ENCODE results near the gene FSHR. TPM values are rescaled to one million over a fixed set of nuclear protein-coding genes. Genes with fewer than 3 reads are reported as not detected.
A peak's percentile ranks its signal among the peaks of the same experiment; 100 is the strongest.

FSHR gene
- total RNA-seq, 1 experiment from 2014 or later, result not detected

GRCh38 chr2:49069829-49070228, 84.5 kb downstream of the FSHR start:
- H3K27me3 Mint-ChIP-seq (ENCODE audit: insufficient read depth, unreplicated experiment), result no peaks in the 10 kb centered on the region
- no TSS peak for BruUV-seq (replicated peaks)
- ChIA-PET CTCF (no interaction called here), POLR2A (no interaction called here)
- no peak for TF ChIP-seq CTCF (IDR thresholded peaks at IDR 0.05; ENCODE audit: unreplicated experiment)
- H3K4me3 Mint-ChIP-seq (ENCODE audit: unreplicated experiment), result no peak overlapping the region
- intact Hi-C loops (cut with micrococcal nuclease), result no loop called here
- no peak overlapping the region for H3K27ac Mint-ChIP-seq (ENCODE audit: low read depth, unreplicated experiment)
- H3K36me3 Mint-ChIP-seq (ENCODE audit: insufficient read depth, unreplicated experiment), result no peaks in the 10 kb centered on the region
- peak; percentile 24 for DNase-seq (ENCODE audit: unreplicated experiment)
- H3K4me1 Mint-ChIP-seq (ENCODE audit: insufficient read depth, unreplicated experiment), result no peaks in the 10 kb centered on the region
- peaks cover 16% of the 10 kb centered on the region for H3K9me3 Mint-ChIP-seq (ENCODE audit: unreplicated experiment)

- no peak for TF ChIP-seq CTCF (IDR thresholded peaks at IDR 0.05; ENCODE audit: unreplicated experiment)
- no peak overlapping the region for H3K4me3 Mint-ChIP-seq (ENCODE audit: unreplicated experiment)
- H3K4me1 Mint-ChIP-seq (ENCODE audit: insufficient read depth, unreplicated experiment), result no peaks in the 10 kb centered on the region
- no TSS peak for BruUV-seq (replicated peaks)
- H3K27ac Mint-ChIP-seq (ENCODE audit: low read depth, unreplicated experiment), result no peak overlapping the region
- no peaks in the 10 kb centered on the region for H3K36me3 Mint-ChIP-seq (ENCODE audit: insufficient read depth, unreplicated experiment)
- ChIA-PET POLR2A (interaction anchor here (0.7 kb wide), 1 partner anchor 109 kb away, joined by 3 read pairs; no protein-coding TSS in a partner anchor), CTCF (no interaction called here)
- DNase-seq (ENCODE audit: unreplicated experiment), result no peak
- intact Hi-C loops (cut with micrococcal nuclease), result no loop called here
- H3K9me3 Mint-ChIP-seq (ENCODE audit: unreplicated experiment), result peaks cover 14% of the 10 kb centered on the region
- H3K27me3 Mint-ChIP-seq (ENCODE audit: insufficient read depth, unreplicated experiment), result no peaks in the 10 kb centered on the region
Measured at GRCh38 chr2:49068613-49069012, 85.7 kb downstream of the FSHR start.

- Mint-ChIP-seq H3K36me3 (ENCODE audit: insufficient read depth, unreplicated experiment) (no peaks in the 10 kb centered on the region), H3K9me3 (ENCODE audit: unreplicated experiment) (peaks cover 20% of the 10 kb centered on the region), H3K4me1 (ENCODE audit: insufficient read depth, unreplicated experiment) (no peaks in the 10 kb centered on the region), H3K27ac (ENCODE audit: low read depth, unreplicated experiment) (no peak overlapping the region), H3K4me3 (ENCODE audit: unreplicated experiment) (no peak overlapping the region), H3K27me3 (ENCODE audit: insufficient read depth, unreplicated experiment) (no peaks in the 10 kb centered on the region)
- CTCF ChIA-PET, result interaction anchor here (0.8 kb wide), 1 partner anchor 13 kb away, joined by 4 read pairs; no protein-coding TSS in a partner anchor
- no peak for TF ChIP-seq CTCF (IDR thresholded peaks at IDR 0.05; ENCODE audit: unreplicated experiment)
- BruUV-seq (replicated peaks), result no TSS peak
- POLR2A ChIA-PET, result no interaction called here
- no peak for DNase-seq (ENCODE audit: unreplicated experiment)
- intact Hi-C loops (cut with micrococcal nuclease), result no loop called here
Measured at GRCh38 chr2:49067971-49068370, 86.3 kb downstream of the FSHR start.

- H3K4me1 Mint-ChIP-seq (ENCODE audit: insufficient read depth, unreplicated experiment), result no peaks in the 10 kb centered on the region
- POLR2A ChIA-PET, result no interaction called here
- no TSS peak for BruUV-seq (replicated peaks)
- intact Hi-C loops (cut with micrococcal nuclease), result no loop called here
- no peaks in the 10 kb centered on the region for H3K27me3 Mint-ChIP-seq (ENCODE audit: insufficient read depth, unreplicated experiment)
- no peaks in the 10 kb centered on the region for H3K36me3 Mint-ChIP-seq (ENCODE audit: insufficient read depth, unreplicated experiment)
- H3K4me3 Mint-ChIP-seq (ENCODE audit: unreplicated experiment), result no peak overlapping the region
- no peak for TF ChIP-seq CTCF (IDR thresholded peaks at IDR 0.05; ENCODE audit: unreplicated experiment)
- H3K27ac Mint-ChIP-seq (ENCODE audit: low read depth, unreplicated experiment), result no peak overlapping the region
- no peak for DNase-seq (ENCODE audit: unreplicated experiment)
- CTCF ChIA-PET, result interaction anchor here (0.6 to 1.2 kb wide), 3 partner anchors 9 to 67 kb away, joined by 3 to 4 read pairs (median 4); no protein-coding TSS in a partner anchor
- peaks cover 30% of the 10 kb centered on the region for H3K9me3 Mint-ChIP-seq (ENCODE audit: unreplicated experiment)
Measured at GRCh38 chr2:49053156-49053555, 101.2 kb downstream of the FSHR start.

Measured in MCF 10A (cell line).